ENCODE measurements around the gene MTUS2. TPM values are rescaled to one million over a fixed set of nuclear protein-coding genes. Genes with fewer than 3 reads are reported as not detected.

The MTUS2 gene
- total and polyA plus RNA-seq, 2 of the 8 experiments (the other 6 are each of a cell fraction or from before 2014, with no cell fraction given) = 0.18 to 0.80 TPM

- peaks cover 3 to 97% of the 10 kb centered on the region in 2 experiments for H3K79me2 ChIP-seq (ENCODE audit: control insufficient read depth in 1 of 2, insufficient read depth in 2 of 2, low read length in 2 of 2)
- no peak overlapping the region for H2BK120ac ChIP-seq (replicated peaks; ENCODE audit: low read depth, low read length)
- WGBS, 2 experiments (ENCODE audit: extremely low coverage in 1 of 2, insufficient coverage in 1 of 2, insufficient read length in 1 of 2, insufficient replicate concordance in 2 of 2, low coverage in 1 of 2, low lambda C conversion rate in 2 of 2, missing lambda C conversion rate in 1 of 2) = 94% methylated on average over 4 of the region's 4 CpGs; no CpG with 5 or more reads in 1 of the 2 experiments
- no peak overlapping the region for H2BK15ac ChIP-seq (ENCODE audit: low read length)
- H3K14ac ChIP-seq (ENCODE audit: insufficient read length) = no peak overlapping the region
- peaks cover 32% of the 10 kb centered on the region for H3K79me1 ChIP-seq (ENCODE audit: low read depth, low read length)
- H3K9ac ChIP-seq (replicated peaks in 1 of 4; ENCODE audit: extremely low read depth in 1 of 4, low read depth in 3 of 4, low read length in 3 of 4) = no peak overlapping the region
- H3K27ac ChIP-seq (ENCODE audit: low read depth, low read length) = no peak overlapping the region
- H3K23ac ChIP-seq (ENCODE audit: insufficient read length) = no peak overlapping the region
- H3K23me2 ChIP-seq (ENCODE audit: low read depth, low read length) = no peaks in the 10 kb centered on the region
- FAIRE-seq (no peak), DNase-seq (ENCODE audit: low read depth in 1 of 2, low spot score in 2 of 2) (no peak)
- no peak overlapping the region for H2BK20ac ChIP-seq (ENCODE audit: low read length)
- no peak overlapping the region for H4K91ac ChIP-seq (replicated peaks; ENCODE audit: insufficient read length, low read length)
- peaks cover 21 to 24% of the 10 kb centered on the region in 2 experiments for H4K20me1 ChIP-seq (replicated peaks in 1 of 2; ENCODE audit: control insufficient read depth in 1 of 2, insufficient read depth in 2 of 2, low read length in 2 of 2)
- no peak overlapping the region for H4K8ac ChIP-seq (ENCODE audit: extremely low read depth, insufficient read depth, low read length)
- H2BK5ac ChIP-seq (ENCODE audit: low read depth, low read length) = no peak overlapping the region
- H2AFZ ChIP-seq (ENCODE audit: low read length) = no peak overlapping the region
- no peaks in the 10 kb centered on the region for H3K9me3 ChIP-seq (ENCODE audit: insufficient read depth in 2 of 2, low read depth in 1 of 2, low read length in 1 of 2)
- POLR2A ChIA-PET (ENCODE audit: partially characterized antibody) = interaction anchor here (0.9 to 1.8 kb wide), 2 partner anchors 14 to 54 kb away, joined by 3 to 5 read pairs; partner anchors contain the start of gene SLC7A1
- no peak overlapping the region for H3K56ac ChIP-seq (replicated peaks; ENCODE audit: insufficient read length, low read depth, low read length)
- peaks cover 0 to 12% (median 0%) of the 10 kb centered on the region in 4 experiments; a peak in 2 of 8 replicates for H3K36me3 ChIP-seq (ENCODE audit: control insufficient read depth in 2 of 4, insufficient read depth in 4 of 4, low read length in 3 of 4)
- no peak overlapping the region for H3K4me2 ChIP-seq (ENCODE audit: insufficient read depth in 1 of 2, low read depth in 2 of 2, low read length in 2 of 2)
- CTCF ChIA-PET (ENCODE audit: partially characterized antibody) = interaction anchor here (3.8 kb wide), 1 partner anchor 32 kb away, joined by 16 read pairs; no protein-coding TSS in a partner anchor
- H3K4ac ChIP-seq (replicated peaks; ENCODE audit: insufficient read length, low read depth, low read length) = no peak overlapping the region
- H2BK12ac ChIP-seq (ENCODE audit: low read depth, low read length) = no peak overlapping the region
- peaks cover 2 to 14% (median 10%) of the 10 kb centered on the region in 4 experiments; a peak in 6 of 7 replicates for H3K4me1 ChIP-seq (replicated peaks in 1 of 4; ENCODE audit: control insufficient read depth in 3 of 4, insufficient read depth in 4 of 4, low read length in 3 of 4)
- no peaks in the 10 kb centered on the region for H3K27me3 ChIP-seq (replicated peaks in 1 of 4; ENCODE audit: control insufficient read depth in 3 of 4, extremely low read depth in 1 of 4, insufficient read depth in 3 of 4, low read length in 3 of 4)
- no peak overlapping the region; the same call in 1 of the 2 replicates for H2AK5ac ChIP-seq (ENCODE audit: low read depth, low read length)
- H4K5ac ChIP-seq (ENCODE audit: insufficient read length, low read depth, low read length) = no peak overlapping the region
- no peak overlapping the region for H3K4me3 ChIP-seq (ENCODE audit: extremely low read depth in 1 of 4, insufficient read depth in 2 of 4, low read depth in 3 of 4, low read length in 4 of 4)
- no peak overlapping the region for H3K18ac ChIP-seq (ENCODE audit: extremely low read depth, low read length)
- TF ChIP-seq TCF12 (IDR thresholded peaks at IDR 0.05; ENCODE audit: low read depth, low read length) (no peak), HDAC2 (IDR thresholded peaks at IDR 0.05; ENCODE audit: borderline replicate concordance in 1 of 2, low read depth in 2 of 2, low read length in 2 of 2) (no peak), POLR2AphosphoS5 (IDR thresholded peaks at IDR 0.05; ENCODE audit: low read depth, low read length) (no peak), MAFK (IDR thresholded peaks at IDR 0.05; ENCODE audit: low read depth, low read length) (no peak), RFX5 (IDR thresholded peaks at IDR 0.05; ENCODE audit: borderline replicate concordance, low read depth, low read length) (no peak), RAD21 (IDR thresholded peaks at IDR 0.05 in 1 of 2, conservative IDR thresholded peaks at IDR 0.05 in 1 of 2; ENCODE audit: low read depth in 2 of 2, low read length in 2 of 2) (no peak), KDM1A (IDR thresholded peaks at IDR 0.05; ENCODE audit: borderline replicate concordance, low read length) (no peak), PHF8 (conservative IDR thresholded peaks at IDR 0.05; ENCODE audit: low read depth, low read length) (no peak), CEBPB (IDR thresholded peaks at IDR 0.05; ENCODE audit: low read depth, low read length) (no peak), CTCF (IDR thresholded peaks at IDR 0.05; ENCODE audit: control extremely low read depth in 1 of 3, insufficient read depth in 1 of 3, low read depth in 1 of 3, low read length in 3 of 3) (no peak), TBP (IDR thresholded peaks at IDR 0.05; ENCODE audit: low read depth, low read length) (no peak)
Observed at GRCh38 chr13:29541400-29541799, 721.3 kb downstream of the MTUS2 start.
